Epithelial cell of esophagus (primary cell): ENCODE measurements around the gene PRRC2A.

Source experiments
- DNase-seq: peaks from one replicate; pipeline ENCODE4 v3.0.0; 2010; ENCODE audit warnings: low read depth
- H3K4me3 ChIP-seq: 2 replicates; pipeline ENCODE4 v1.5.1; 2011; ENCODE audit warnings: mild to moderate bottlenecking, low read length, control low read depth
- CTCF ChIP-seq: IDR thresholded peaks from 2 replicates; pipeline ENCODE4 v1.5.1; 2011; ENCODE audit warnings: low read depth, mild to moderate bottlenecking, low read length, control low read depth, inconsistent platforms; ENCODE audit not compliant: insufficient read depth; ENCODE audit errors: missing control alignments

Gene PRRC2A

GRCh38 chr6:31619805-31620585 lies 520 bp upstream of the PRRC2A start:
- no peak for TF ChIP-seq CTCF
- DNase-seq: peak; percentile 100
- H3K4me3 ChIP-seq: peak overlapping the region; percentile 82

DNA sequence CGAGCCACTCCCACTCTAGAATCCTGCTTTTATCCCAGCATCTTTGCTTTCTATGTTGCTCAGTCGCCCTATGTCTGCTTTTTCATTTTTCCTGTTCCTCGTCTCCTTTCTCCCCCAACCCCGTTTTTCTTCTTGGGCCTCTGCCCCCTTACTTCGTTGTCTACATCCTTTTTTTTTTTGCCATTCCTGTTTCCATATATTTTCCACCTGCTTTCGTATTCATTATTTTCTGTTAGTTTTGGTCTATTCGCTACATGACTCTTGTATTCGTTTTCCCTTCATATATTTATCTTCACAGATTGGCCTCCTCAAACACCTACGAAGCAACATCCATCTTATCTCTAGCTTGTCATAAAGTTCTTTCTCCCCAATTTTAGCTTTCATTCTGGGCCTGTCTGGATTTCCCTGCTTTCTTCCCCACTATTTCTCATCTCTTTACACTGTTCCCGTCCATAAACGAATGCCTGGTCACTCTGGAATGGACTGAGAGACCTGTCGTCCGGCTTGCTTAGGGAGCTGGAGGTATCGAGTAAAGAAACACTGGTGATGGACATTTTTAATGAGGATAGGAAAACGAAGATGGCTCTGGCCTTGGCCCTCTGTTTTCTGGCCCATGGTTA lies 915 bp downstream of the PRRC2A start:
- DNase-seq: no peak
- no peak for TF ChIP-seq CTCF
- H3K4me3 ChIP-seq: peak overlapping the region; percentile 82

- H3K4me3 ChIP-seq: peak overlapping the region; percentile 82
- peak; percentile 25 for DNase-seq
- no peak for TF ChIP-seq CTCF
These were observed 1.5 kb downstream of the PRRC2A start for GRCh38 chr6:31621991-31622390.

GRCh38 chr6:31622684-31623091 lies 2.2 kb downstream of the PRRC2A start:
- TF ChIP-seq CTCF: no peak
- DNase-seq: peak; percentile 76
- H3K4me3 ChIP-seq: peak overlapping the region; percentile 82

DNA sequence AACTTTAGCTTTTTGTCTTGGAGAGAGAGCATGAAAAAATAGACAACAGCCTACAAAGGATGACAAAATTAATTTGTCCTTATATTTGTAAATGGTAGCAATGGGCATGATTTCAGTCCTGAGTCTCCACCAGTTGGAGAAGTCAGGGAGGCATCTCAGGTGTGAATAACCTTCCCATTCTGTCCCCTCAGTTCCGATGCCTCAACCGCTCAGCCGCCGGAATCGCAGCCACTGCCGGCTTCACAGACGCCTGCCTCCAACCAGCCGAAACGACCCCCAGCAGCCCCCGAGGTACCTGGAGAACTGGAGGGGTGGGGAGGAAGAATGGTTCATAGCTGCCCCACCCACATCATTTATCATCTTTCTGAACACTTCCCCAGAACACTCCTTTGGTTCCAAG lies 3.6 kb downstream of the PRRC2A start:
- TF ChIP-seq CTCF: no peak
- H3K4me3 ChIP-seq: no peak overlapping the region
- no peak for DNase-seq

DNA sequence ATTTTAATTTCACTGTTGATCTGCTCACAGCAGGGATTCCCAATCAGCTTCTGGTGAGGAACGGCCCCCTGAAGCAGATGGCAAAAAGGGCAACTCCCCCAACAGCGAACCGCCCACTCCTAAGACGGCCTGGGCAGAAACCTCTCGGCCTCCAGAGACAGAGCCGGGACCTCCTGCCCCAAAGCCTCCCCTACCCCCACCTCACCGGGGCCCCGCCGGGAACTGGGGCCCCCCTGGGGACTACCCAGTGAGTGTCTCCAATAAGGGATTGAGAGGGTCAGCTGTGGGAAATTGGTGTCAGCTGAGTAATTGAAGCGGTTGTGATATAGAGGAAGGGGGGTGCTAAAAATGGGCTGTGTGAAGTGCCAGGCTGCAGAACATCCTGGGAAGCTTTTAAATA lies 6.4 kb downstream of the PRRC2A start:
- no peak overlapping the region for H3K4me3 ChIP-seq
- no peak for DNase-seq
- TF ChIP-seq CTCF: no peak

DNA sequence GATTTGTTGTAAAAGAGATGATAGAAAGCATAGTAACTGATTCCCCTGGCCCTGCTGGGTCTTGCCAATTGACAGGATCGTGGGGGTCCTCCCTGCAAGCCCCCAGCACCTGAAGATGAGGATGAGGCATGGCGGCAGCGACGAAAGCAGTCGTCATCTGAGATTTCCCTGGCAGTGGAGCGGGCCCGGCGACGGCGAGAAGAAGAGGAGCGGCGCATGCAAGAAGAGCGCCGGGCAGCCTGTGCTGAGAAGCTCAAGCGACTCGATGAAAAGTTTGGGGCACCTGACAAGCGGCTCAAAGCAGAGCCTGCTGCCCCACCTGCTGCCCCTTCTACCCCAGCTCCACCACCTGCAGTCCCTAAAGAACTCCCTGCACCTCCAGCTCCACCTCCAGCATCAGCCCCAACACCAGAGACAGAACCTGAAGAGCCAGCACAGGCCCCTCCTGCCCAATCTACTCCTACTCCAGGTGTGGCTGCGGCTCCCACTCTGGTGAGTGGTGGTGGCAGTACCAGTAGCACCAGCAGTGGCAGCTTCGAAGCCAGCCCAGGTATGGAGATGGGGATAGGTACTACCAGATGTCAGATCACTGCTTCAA lies 7.3 kb downstream of the PRRC2A start:
- TF ChIP-seq CTCF: no peak
- H3K4me3 ChIP-seq: no peak overlapping the region
- no peak for DNase-seq
